ENCODE results near the gene WASF2. TPM values are rescaled to one million over a fixed set of nuclear protein-coding genes. Genes with fewer than 3 reads are reported as not detected.

The WASF2 gene
- total RNA-seq, 1 donor from 2014 or later = 51.2 TPM

DNA sequence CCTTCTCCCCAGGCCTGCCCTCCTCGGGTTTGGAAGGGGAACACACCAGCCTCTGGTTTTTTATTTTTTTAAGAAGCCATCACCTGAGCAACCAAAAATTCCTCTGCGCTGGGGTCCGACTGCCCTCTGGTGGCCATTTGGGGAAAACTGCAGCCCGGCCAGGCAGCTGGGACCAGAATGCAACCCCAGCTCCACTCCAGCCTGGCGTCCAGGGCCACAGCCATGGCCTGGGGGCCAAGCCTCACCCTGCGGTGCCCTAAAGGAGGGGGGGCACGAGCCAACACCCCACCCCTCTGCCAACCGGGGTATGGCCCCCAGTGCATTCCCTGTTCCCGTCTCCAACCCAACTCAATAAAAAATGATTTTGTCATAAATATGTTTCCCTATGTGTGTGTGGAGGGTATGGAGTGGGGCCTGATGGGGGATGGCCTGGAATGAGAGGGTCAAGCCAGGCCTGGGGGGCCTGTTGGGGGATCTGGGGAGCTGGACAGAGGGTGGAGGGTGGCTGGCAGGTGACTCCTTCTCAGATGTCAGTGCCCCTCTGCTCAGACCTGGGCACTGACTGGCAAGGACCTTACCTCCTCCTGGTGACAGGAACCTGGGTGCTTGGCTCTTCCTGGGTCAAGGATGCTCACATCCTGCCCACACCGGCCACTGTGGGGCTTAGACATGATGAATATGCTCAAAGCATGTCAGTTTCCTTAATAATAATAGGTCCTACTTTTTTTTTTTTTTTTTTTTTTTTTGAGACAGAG, 94.3 kb downstream of the WASF2 start:
- Histone ChIP-seq H3K36me3 (no peaks in the 10 kb centered on the region), H3K27ac (replicated peaks) (peak overlapping the region; percentile 66)
- intact Hi-C loops (cut with micrococcal nuclease) = no loop called here

GRCh38 chr1:27394925-27395324, 95.0 kb downstream of the WASF2 start:
- TF ChIP-seq CTCF (IDR thresholded peaks at IDR 0.05; ENCODE audit: borderline replicate concordance) = no peak
- intact Hi-C loops (cut with micrococcal nuclease) = loop anchor here (5.0 kb wide), 1 partner anchor 93 kb away; no protein-coding TSS in a partner anchor
- no peaks in the 10 kb centered on the region for H3K9me3 ChIP-seq (replicated peaks)
- no peaks in the 10 kb centered on the region for H3K36me3 ChIP-seq
- peaks cover 70% of the 10 kb centered on the region for H3K4me1 ChIP-seq
- peak overlapping the region; percentile 66 for H3K27ac ChIP-seq (replicated peaks)
- H3K4me3 ChIP-seq = no peak overlapping the region
- DNase-seq = no peak
- H3K27me3 ChIP-seq (ENCODE audit: low read depth) = no peaks in the 10 kb centered on the region

More for the DNA sequence above, 94.3 kb downstream of the WASF2 start:
- Histone ChIP-seq H3K4me3 (no peak overlapping the region), H3K9me3 (replicated peaks) (no peaks in the 10 kb centered on the region), H3K27me3 (ENCODE audit: low read depth) (no peaks in the 10 kb centered on the region), H3K4me1 (peaks cover 77% of the 10 kb centered on the region)
- TF ChIP-seq CTCF (IDR thresholded peaks at IDR 0.05; ENCODE audit: borderline replicate concordance) = peak; percentile 97
- DNase-seq = peak; percentile 75

GRCh38 chr1:27394282-27394658, 95.7 kb downstream of the WASF2 start:
- Histone ChIP-seq H3K27ac (replicated peaks) (no peak overlapping the region), H3K4me1 (peaks cover 63% of the 10 kb centered on the region), H3K4me3 (no peak overlapping the region), H3K27me3 (ENCODE audit: low read depth) (no peaks in the 10 kb centered on the region), H3K9me3 (replicated peaks) (no peaks in the 10 kb centered on the region), H3K36me3 (no peaks in the 10 kb centered on the region)
- intact Hi-C loops (cut with micrococcal nuclease) = loop anchor here (5.0 kb wide), 1 partner anchor 92 kb away; no protein-coding TSS in a partner anchor
- no peak for DNase-seq
- TF ChIP-seq CTCF (IDR thresholded peaks at IDR 0.05; ENCODE audit: borderline replicate concordance) = no peak

DNA sequence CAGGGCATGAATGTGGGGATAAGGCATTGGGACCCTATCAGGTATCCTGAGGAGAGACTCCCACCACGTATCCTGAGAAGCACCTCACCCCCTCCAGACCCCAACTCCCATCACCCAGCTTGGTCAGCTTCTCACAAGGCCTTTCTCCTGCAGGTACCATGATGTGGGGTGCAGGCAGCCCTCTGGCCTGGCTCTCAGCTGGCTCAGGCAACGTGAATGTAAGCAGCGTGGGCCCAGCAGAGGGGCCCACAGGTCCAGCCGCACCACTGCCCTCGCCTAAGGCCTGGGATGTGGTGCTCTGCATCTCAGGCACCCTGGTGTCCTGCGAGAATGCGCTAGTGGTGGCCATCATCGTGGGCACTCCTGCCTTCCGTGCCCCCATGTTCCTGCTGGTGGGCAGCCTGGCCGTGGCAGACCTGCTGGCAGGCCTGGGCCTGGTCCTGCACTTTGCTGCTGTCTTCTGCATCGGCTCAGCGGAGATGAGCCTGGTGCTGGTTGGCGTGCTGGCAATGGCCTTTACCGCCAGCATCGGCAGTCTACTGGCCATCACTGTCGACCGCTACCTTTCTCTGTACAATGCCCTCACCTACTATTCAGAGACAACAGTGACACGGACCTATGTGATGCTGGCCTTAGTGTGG, 96.2 kb downstream of the WASF2 start:
- Histone ChIP-seq H3K27ac (replicated peaks) (no peak overlapping the region), H3K4me1 (peaks cover 61% of the 10 kb centered on the region), H3K36me3 (no peaks in the 10 kb centered on the region), H3K27me3 (ENCODE audit: low read depth) (no peaks in the 10 kb centered on the region), H3K4me3 (no peak overlapping the region), H3K9me3 (replicated peaks) (no peaks in the 10 kb centered on the region)
- no peak for DNase-seq
- TF ChIP-seq CTCF (IDR thresholded peaks at IDR 0.05; ENCODE audit: borderline replicate concordance) = no peak
- intact Hi-C loops (cut with micrococcal nuclease) = loop anchor here (5.0 kb wide), 1 partner anchor 91 kb away; no protein-coding TSS in a partner anchor

DNA sequence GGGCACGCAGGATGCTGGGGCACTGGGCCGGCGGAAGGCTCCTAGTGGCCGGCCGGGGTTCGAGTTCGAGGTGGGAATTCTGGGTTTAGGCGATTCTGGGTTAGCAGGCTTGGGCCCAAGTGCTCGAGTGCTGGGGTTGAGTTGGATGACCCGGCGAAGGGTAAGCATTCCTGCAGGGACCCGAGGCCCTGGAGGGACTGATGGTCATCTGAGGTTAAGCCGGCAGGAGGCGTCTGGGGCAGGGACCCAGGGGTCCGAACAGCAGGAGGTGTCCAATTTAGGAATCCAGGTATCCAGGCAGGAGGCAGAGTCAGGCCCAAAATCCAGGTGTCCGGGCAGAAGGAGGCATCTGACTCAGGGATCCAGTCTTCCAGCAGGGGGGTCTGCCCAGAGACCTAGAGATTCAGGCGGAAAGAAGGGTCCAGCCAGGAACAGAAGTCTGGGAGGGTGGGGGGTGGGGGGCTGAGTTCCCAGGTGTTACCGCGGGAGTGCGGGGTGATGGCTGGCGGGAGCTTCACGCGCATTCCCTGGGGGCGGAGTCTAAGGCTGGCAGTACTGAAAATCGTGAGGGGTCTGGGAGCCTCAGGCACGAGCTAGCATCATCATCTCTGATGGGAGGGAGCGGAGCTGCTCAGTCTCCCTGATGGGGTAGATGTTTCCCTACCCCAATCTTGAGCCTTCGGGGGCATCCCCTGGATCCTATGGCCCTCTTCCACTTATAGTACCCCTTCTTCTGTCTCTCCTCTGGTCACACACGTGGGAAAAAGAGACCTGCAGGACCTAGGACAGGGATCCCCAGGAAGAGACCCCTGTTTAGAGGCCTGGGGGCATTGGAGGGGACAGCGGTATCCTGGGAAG, 97.0 kb downstream of the WASF2 start:
- TF ChIP-seq CTCF (IDR thresholded peaks at IDR 0.05; ENCODE audit: borderline replicate concordance) = no peak
- peak overlapping the region; percentile 64 for H3K4me3 ChIP-seq
- no peaks in the 10 kb centered on the region for H3K9me3 ChIP-seq (replicated peaks)
- H3K27me3 ChIP-seq (ENCODE audit: low read depth) = no peaks in the 10 kb centered on the region
- no peaks in the 10 kb centered on the region for H3K36me3 ChIP-seq
- H3K4me1 ChIP-seq = peaks cover 59% of the 10 kb centered on the region
- intact Hi-C loops (cut with micrococcal nuclease) = loop anchor here (5.0 kb wide), 1 partner anchor 91 kb away; no protein-coding TSS in a partner anchor
- H3K27ac ChIP-seq (replicated peaks) = peak overlapping the region; percentile 68
- no peak for DNase-seq
